Measurements from ENCODE around the gene THSD7B. TPM values are rescaled to one million over a fixed set of nuclear protein-coding genes. Genes with fewer than 3 reads are reported as not detected.

THSD7B gene
- total RNA-seq, 4 donors from 2014 or later, result under 0.01 to 0.29 (median 0.03) TPM

GRCh38 chr2:137715731-137716191 lies 950.4 kb downstream of the THSD7B start:
- no peak for TF ChIP-seq CTCF (IDR thresholded peaks at IDR 0.05)
- H3K36me3 ChIP-seq, result no peaks in the 10 kb centered on the region
- H3K27me3 ChIP-seq, result no peaks in the 10 kb centered on the region
- no peak overlapping the region for H3K4me3 ChIP-seq
- WGBS, result 89% methylated on average over 2 of the region's 17 CpGs
- intact Hi-C loops (cut with DNase I), result no loop called here
- no peaks in the 10 kb centered on the region for H3K4me1 ChIP-seq
- H3K9me3 ChIP-seq, result peaks cover 0 to 20% (median 7%) of the 10 kb centered on the region in 4 donors
- no peak for DNase-seq (ENCODE audit: extremely low spot score)
- no peak overlapping the region for H3K27ac ChIP-seq (replicated peaks in 1 of 4)

- no peak for DNase-seq (ENCODE audit: extremely low spot score)
- 80% methylated on average over 3 of the region's 3 CpGs for WGBS
- no peak for TF ChIP-seq POLR2AphosphoS5 (IDR thresholded peaks at IDR 0.05)
- TF ChIP-seq CTCF (IDR thresholded peaks at IDR 0.05), result no peak
- TF ChIP-seq POLR2A (IDR thresholded peaks at IDR 0.05; ENCODE audit: low read depth), result no peak
- no peak for TF ChIP-seq EP300 (IDR thresholded peaks at IDR 0.05)
- H3K27ac ChIP-seq (replicated peaks in 1 of 4), result no peak overlapping the region
- intact Hi-C loops (cut with DNase I), result no loop called here
- no peaks in the 10 kb centered on the region for H3K4me1 ChIP-seq
- H3K9me3 ChIP-seq, result peaks cover 0 to 10% (median 4%) of the 10 kb centered on the region in 4 donors
- no peak overlapping the region for H3K4me3 ChIP-seq
- no peaks in the 10 kb centered on the region for H3K27me3 ChIP-seq
- no peaks in the 10 kb centered on the region for H3K36me3 ChIP-seq
Measured at GRCh38 chr2:137718786-137719185, 953.4 kb downstream of the THSD7B start.

- Histone ChIP-seq H3K9me3 (peaks cover 0 to 7% (median 0%) of the 10 kb centered on the region in 4 donors), H3K36me3 (no peaks in the 10 kb centered on the region), H3K27me3 (no peaks in the 10 kb centered on the region), H3K4me3 (no peak overlapping the region), H3K4me1 (no peaks in the 10 kb centered on the region), H3K27ac (replicated peaks in 1 of 4) (no peak overlapping the region)
- no peak for TF ChIP-seq POLR2A (IDR thresholded peaks at IDR 0.05; ENCODE audit: low read depth)
- TF ChIP-seq CTCF (IDR thresholded peaks at IDR 0.05), result no peak
- no peak for TF ChIP-seq EP300 (IDR thresholded peaks at IDR 0.05)
- no peak for TF ChIP-seq POLR2AphosphoS5 (IDR thresholded peaks at IDR 0.05)
- 90% methylated on average over 1 of the region's 1 CpG for WGBS
- no peak for DNase-seq (ENCODE audit: extremely low spot score)
- intact Hi-C loops (cut with DNase I), result no loop called here
Measured at GRCh38 chr2:137721733-137722132, 956.4 kb downstream of the THSD7B start.

GRCh38 chr2:137724912-137725311 lies 959.6 kb downstream of the THSD7B start:
- intact Hi-C loops (cut with DNase I), result no loop called here

More at GRCh38 chr2:137724912-137725311, 959.6 kb downstream of the THSD7B start:
- Histone ChIP-seq H3K27ac (replicated peaks in 1 of 4) (no peak overlapping the region), H3K36me3 (no peaks in the 10 kb centered on the region), H3K27me3 (no peaks in the 10 kb centered on the region), H3K4me1 (no peaks in the 10 kb centered on the region), H3K4me3 (no peak overlapping the region), H3K9me3 (peaks cover 0 to 7% (median 0%) of the 10 kb centered on the region in 4 donors)
- TF ChIP-seq CTCF (IDR thresholded peaks at IDR 0.05) (no peak), EP300 (IDR thresholded peaks at IDR 0.05) (no peak), POLR2AphosphoS5 (IDR thresholded peaks at IDR 0.05) (no peak), POLR2A (IDR thresholded peaks at IDR 0.05; ENCODE audit: low read depth) (no peak)
- DNase-seq (ENCODE audit: extremely low spot score), result no peak
- 69% methylated on average over 2 of the region's 2 CpGs for WGBS

Small RNA genes within 50 kb of the gene (small RNA-seq; reads per million reads assigned to genes)
- gene RF00019, result 0 reads per million in 3 donors
- 0 reads per million in 3 donors for gene RNA5SP105

All from esophagus muscularis mucosa (tissue), 4 donors.